Caco-2 (cell line): ENCODE data around the gene TIMM17A. TPM values are rescaled to one million over a fixed set of nuclear protein-coding genes. Genes with fewer than 3 reads are reported as not detected.

Experiments
- BruUV-seq: library from RNA; stranded (reverse); fragments of 400-500 nt; replicated peaks from 2 replicates; lab custom pipeline; 2021; lab: Mats Ljungman, UMichigan
- CTCF ChIA-PET: fragments of 300-600 bp; sonication (Branson Sonifier 250); formaldehyde crosslinking; loops from one replicate; lab custom pipeline; 2022; ENCODE audit warnings: antibody characterized with exemption; lab: Charles Lee
- POLR2A ChIA-PET: fragments of 300-600 bp; sonication (Branson Sonifier 250); formaldehyde crosslinking; loops from one replicate; lab custom pipeline; 2022; ENCODE audit warnings: antibody characterized with exemption; lab: Charles Lee
- DNase-seq, 2 experiments: peaks; one replicate each; pipeline versions ENCODE4 v3.0.0 to v3.0.0-alpha.2; 2020 to 2022
- H3K27me3 ChIP-seq: replicated peaks from 2 replicates; pipeline ENCODE4 v1.6.0; 2011; ENCODE audit warnings: low read length; ENCODE audit not compliant: control insufficient read depth, insufficient read depth
- H3K36me3 ChIP-seq: 2 replicates; pipeline ENCODE4 v1.5.1; 2011; ENCODE audit warnings: low read length; ENCODE audit not compliant: control insufficient read depth, insufficient read depth
- H3K4me1 ChIP-seq: fragments of 250-450 bp; sonication (Bioruptor Pico); 2 replicates; pipeline ENCODE4 v1.5.1; 2020; ENCODE audit warnings: mild to moderate bottlenecking
- H3K4me3 ChIP-seq: 2 replicates; pipeline ENCODE4 v1.5.1; 2011; ENCODE audit warnings: low read depth, mild to moderate bottlenecking, control low read depth, low read length
- H3K9me3 ChIP-seq: fragments of 250-450 bp; sonication (Bioruptor Pico); 2 replicates; pipeline ENCODE4 v1.5.1; 2020; ENCODE audit warnings: mild to moderate bottlenecking, moderate library complexity
- H3K27ac Mint-ChIP-seq: one replicate; pipeline ENCODE4 v1.8.0; 2022; ENCODE audit warnings: mixed read lengths; ENCODE audit not compliant: unreplicated experiment
- H3K27me3 Mint-ChIP-seq: one replicate; pipeline ENCODE4 v1.8.0; 2022; ENCODE audit warnings: mixed read lengths; ENCODE audit not compliant: insufficient read depth, unreplicated experiment
- H3K36me3 Mint-ChIP-seq: one replicate; pipeline ENCODE4 v1.8.0; 2022; ENCODE audit warnings: mild to moderate bottlenecking, mixed read lengths; ENCODE audit not compliant: insufficient read depth, unreplicated experiment
- H3K4me1 Mint-ChIP-seq: one replicate; pipeline ENCODE4 v1.8.0; 2022; ENCODE audit warnings: low read depth, mixed read lengths; ENCODE audit not compliant: unreplicated experiment
- H3K4me3 Mint-ChIP-seq: one replicate; pipeline ENCODE4 v1.8.0; 2022; ENCODE audit warnings: mild to moderate bottlenecking, moderate library complexity, mixed read lengths; ENCODE audit not compliant: unreplicated experiment
- H3K9me3 Mint-ChIP-seq: one replicate; pipeline ENCODE4 v1.8.0; 2022; ENCODE audit warnings: mixed read lengths; ENCODE audit not compliant: unreplicated experiment
- CTCF ChIP-seq, 2 experiments: fragments of 200-600 bp in 1 of 2; IDR thresholded peaks; 1 replicate in 1 of 2; 2 replicates in 1 of 2; pipeline versions ENCODE4 v1.5.1 to v1.8.0; 2011 to 2022; ENCODE audit warnings: antibody characterized with exemption in 1 of 2, control low read depth in 1 of 2, inconsistent platforms in 1 of 2, low read depth in 1 of 2, low read length in 1 of 2, mild to moderate bottlenecking in 1 of 2, moderate library complexity in 1 of 2; ENCODE audit not compliant: insufficient read depth in 1 of 2, severe bottlenecking in 1 of 2, unreplicated experiment in 1 of 2
- intact Hi-C: fragments of 100-400 bp; cut with micrococcal nuclease; formaldehyde crosslinking; loops from one replicate; pipeline ENCODE4 v1.10.0; 2022; ENCODE audit not compliant: unreplicated experiment
- total RNA-seq: library from RNA; stranded (reverse); gene quantifications from 2 replicates; pipeline ENCODE4 v1.2.3, GENCODE V29; 2022

Gene TIMM17A
- total RNA-seq, 1 experiment from 2014 or later = 63.7 TPM

DNA sequence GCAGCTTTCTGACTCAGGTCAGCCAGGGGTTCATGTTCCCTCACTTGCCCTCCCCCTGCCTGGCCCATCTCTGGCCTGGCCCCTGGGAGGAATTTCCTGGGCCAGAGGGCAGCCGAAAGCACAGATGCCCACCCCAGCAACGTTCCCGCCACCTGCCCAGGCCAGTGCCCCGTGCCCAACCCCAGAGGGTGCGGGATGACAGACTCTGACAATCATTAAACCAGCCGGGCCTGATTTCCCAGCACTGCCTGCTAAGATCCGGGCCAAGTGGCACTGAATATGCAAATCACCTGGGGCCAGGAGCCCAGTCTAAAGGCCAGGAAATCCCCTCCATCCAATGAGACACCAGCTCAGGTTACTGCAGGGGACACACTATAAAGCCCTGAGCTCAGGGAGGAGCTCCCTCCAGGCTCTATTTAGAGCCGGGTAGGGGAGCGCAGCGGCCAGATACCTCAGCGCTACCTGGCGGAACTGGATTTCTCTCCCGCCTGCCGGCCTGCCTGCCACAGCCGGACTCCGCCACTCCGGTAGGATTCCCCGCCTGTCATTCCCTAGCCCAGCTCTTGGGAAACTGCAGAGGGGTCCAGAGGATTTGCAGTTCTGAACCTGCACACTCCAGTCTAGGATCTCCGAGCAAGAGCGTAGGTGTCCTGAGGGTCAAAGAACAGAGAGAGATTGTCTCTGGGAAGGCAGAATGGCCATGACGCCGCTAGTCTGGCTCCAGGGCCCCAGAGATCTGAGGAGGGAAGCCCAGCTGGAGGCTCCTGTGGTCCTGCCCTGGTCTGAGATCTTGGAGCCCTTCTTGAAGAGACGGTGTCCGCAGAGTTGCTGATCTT lies 55.1 kb downstream of the TIMM17A start, which contains the start of gene ELF3:
Gene ELF3, plus strand, starts transcription at position 408 of the 836 bp plus-strand sequence. CDS start 550 bp downstream, outside the sequence.
- peak within 1 kb of the TSS; percentile 58 for H3K27ac Mint-ChIP-seq
- no peaks in the 10 kb centered on the region for H3K27me3 Mint-ChIP-seq
- no peak for TF ChIP-seq CTCF (IDR thresholded peaks at IDR 0.05; ENCODE audit: insufficient read depth in 1 of 2, low read depth in 1 of 2, low read length in 1 of 2, severe bottlenecking in 1 of 2, unreplicated experiment in 1 of 2)
- ChIA-PET CTCF (interaction anchor here (0.6 to 4.5 kb wide), 20 partner anchors 9 to 133 kb away, joined by 3 to 46 read pairs (median 4); partner anchors contain the start of gene GPR37L1), POLR2A (interaction anchor here (0.5 to 3.2 kb wide), 41 partner anchors 8 to 1311 kb away, joined by 3 to 109 read pairs (median 5); partner anchors contain the start of genes PPP1R12B, RNPEP and TIMM17A)
- intact Hi-C loops = loop anchor here (1.0 kb wide), 3 partner anchors 8 to 96 kb away; no protein-coding TSS in a partner anchor
- H3K9me3 Mint-ChIP-seq = no peaks in the 10 kb centered on the region
- H3K9me3 ChIP-seq = no peaks in the 10 kb centered on the region
- peak within 1 kb of the TSS; percentile 72 for H3K4me3 Mint-ChIP-seq
- no peaks in the 10 kb centered on the region for H3K27me3 ChIP-seq
- peaks cover 25% of the 10 kb centered on the region for H3K4me1 Mint-ChIP-seq
- H3K36me3 ChIP-seq = peaks cover 18% of the 10 kb centered on the region
- BruUV-seq = TSS peak; percentile 59
- peaks cover 55% of the 10 kb centered on the region for H3K4me1 ChIP-seq
- peak; percentile 97 to 98 for DNase-seq
- peak within 1 kb of the TSS; percentile 83 for H3K4me3 ChIP-seq
- H3K36me3 Mint-ChIP-seq = peaks cover 92% of the 10 kb centered on the region

DNA sequence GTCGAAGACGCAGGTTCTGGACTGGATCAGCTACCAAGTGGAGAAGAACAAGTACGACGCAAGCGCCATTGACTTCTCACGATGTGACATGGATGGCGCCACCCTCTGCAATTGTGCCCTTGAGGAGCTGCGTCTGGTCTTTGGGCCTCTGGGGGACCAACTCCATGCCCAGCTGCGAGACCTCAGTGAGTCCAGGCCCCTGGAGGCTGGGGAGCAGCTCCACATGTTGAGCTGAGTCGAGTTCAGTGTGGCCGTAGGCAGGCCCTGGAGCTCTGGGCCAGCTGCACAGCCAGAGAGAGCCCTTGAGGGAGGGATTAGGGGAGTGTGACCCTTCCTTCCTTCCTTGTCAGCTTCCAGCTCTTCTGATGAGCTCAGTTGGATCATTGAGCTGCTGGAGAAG lies 56.7 kb downstream of the TIMM17A start:
- peaks cover 33% of the 10 kb centered on the region for H3K4me1 Mint-ChIP-seq
- intact Hi-C loops = no loop called here
- Histone ChIP-seq H3K27me3 (no peaks in the 10 kb centered on the region), H3K4me3 (peak overlapping the region; percentile 83), H3K9me3 (no peaks in the 10 kb centered on the region), H3K4me1 (peaks cover 53% of the 10 kb centered on the region), H3K36me3 (peaks cover 20% of the 10 kb centered on the region)
- peak overlapping the region; percentile 58 for H3K27ac Mint-ChIP-seq
- H3K27me3 Mint-ChIP-seq = no peaks in the 10 kb centered on the region
- peaks cover 92% of the 10 kb centered on the region for H3K36me3 Mint-ChIP-seq
- no TSS peak for BruUV-seq
- H3K4me3 Mint-ChIP-seq = peak overlapping the region; percentile 72
- no peaks in the 10 kb centered on the region for H3K9me3 Mint-ChIP-seq
- POLR2A ChIA-PET = interaction anchor here (1.2 to 3.2 kb wide), 3 partner anchors 65 to 101 kb away, joined by 3 to 50 read pairs (median 5); no protein-coding TSS in a partner anchor
- CTCF ChIA-PET = interaction anchor here (1.0 kb wide), 1 partner anchor 102 kb away, joined by 4 read pairs; no protein-coding TSS in a partner anchor
- no peak for TF ChIP-seq CTCF (IDR thresholded peaks at IDR 0.05; ENCODE audit: insufficient read depth in 1 of 2, low read depth in 1 of 2, low read length in 1 of 2, severe bottlenecking in 1 of 2, unreplicated experiment in 1 of 2)
- DNase-seq = no peak
